ENCODE results near the gene SIPA1L3.

SIPA1L3 gene

DNA sequence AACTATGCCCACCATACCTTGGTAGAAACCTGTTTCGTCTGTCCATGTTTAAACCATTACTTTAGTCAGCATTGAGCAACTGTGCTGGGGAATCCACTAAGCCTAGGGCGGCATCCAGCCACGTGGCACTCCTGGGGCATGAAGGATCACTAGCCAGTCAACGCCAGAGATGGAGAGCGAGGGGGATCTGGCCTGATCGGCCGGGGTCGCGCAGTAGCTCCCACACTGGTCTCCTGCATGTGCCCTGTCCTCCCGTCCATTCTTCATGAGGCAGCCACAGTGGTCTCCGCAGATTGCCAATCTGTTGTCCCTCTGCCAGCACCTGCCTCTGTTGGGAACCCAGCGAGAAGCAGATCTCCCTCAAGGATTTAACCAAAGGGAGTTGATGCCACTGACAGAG is 207.6 kb downstream of the SIPA1L3 start:
- H3K4me3 ChIP-seq (ENCODE audit: low read length in 2 of 2) = no peak overlapping the region
- H3K14ac ChIP-seq (ENCODE audit: low read length) = no peak overlapping the region
- DNase-seq (ENCODE audit: low spot score) = no peak

GRCh38 chr19:38115271-38115802 is 208.3 kb downstream of the SIPA1L3 start:
- Histone ChIP-seq H2BK12ac (ENCODE audit: low read length) (no peak overlapping the region), H3K4ac (ENCODE audit: low read length) (no peak overlapping the region), H3K4me1 (ENCODE audit: control insufficient read depth in 2 of 2, insufficient read depth in 1 of 2, low read depth in 1 of 2, low read length in 2 of 2) (no peaks in the 10 kb centered on the region), H3K9me3 (replicated peaks in 1 of 2; ENCODE audit: control insufficient read depth in 2 of 2, insufficient read depth in 1 of 2, low read depth in 1 of 2, low read length in 2 of 2) (peaks cover 7 to 14% of the 10 kb centered on the region in 2 donors), H3K27ac (replicated peaks; ENCODE audit: low read length) (no peak overlapping the region), H2BK15ac (ENCODE audit: low read length) (no peak overlapping the region), H3K79me1 (ENCODE audit: low read depth, low read length) (peaks cover 6% of the 10 kb centered on the region), H3K27me3 (ENCODE audit: control insufficient read depth in 3 of 3, insufficient read depth in 3 of 3, low read depth in 1 of 3, low read length in 3 of 3) (peaks cover 0 to 4% (median 0%) of the 10 kb centered on the region in 3 experiments), H3K36me3 (replicated peaks in 1 of 2; ENCODE audit: control insufficient read depth in 2 of 2, insufficient read depth in 2 of 2, low read length in 2 of 2) (peaks cover 29 to 78% of the 10 kb centered on the region in 2 donors), H4K8ac (ENCODE audit: low read depth, low read length) (no peak overlapping the region), H3K18ac (ENCODE audit: low read length) (no peak overlapping the region), H2BK120ac (ENCODE audit: low read depth, low read length) (no peak overlapping the region), H3K14ac (ENCODE audit: low read length) (no peak overlapping the region), H3K9ac (ENCODE audit: low read depth, low read length, poor library complexity) (no peak overlapping the region), H3K4me3 (ENCODE audit: low read length in 2 of 2) (no peak overlapping the region), H2BK5ac (ENCODE audit: low read length) (no peak overlapping the region), H3K4me2 (ENCODE audit: insufficient read depth, low read length, poor library complexity, severe bottlenecking) (no peak overlapping the region), H2AFZ (ENCODE audit: low read length) (no peak overlapping the region), H3K23ac (ENCODE audit: low read depth, low read length, poor library complexity) (no peak overlapping the region), H4K91ac (ENCODE audit: low read depth, low read length, poor library complexity) (no peak overlapping the region), H2AK5ac (ENCODE audit: low read depth, low read length) (no peak overlapping the region)
- no CpG with 5 or more reads among the region's 4 CpGs for WGBS, 2 donors (ENCODE audit: extremely low coverage in 2 of 2, insufficient read length in 2 of 2, insufficient replicate concordance in 1 of 2)
- DNase-seq (ENCODE audit: low spot score) = no peak

More for the DNA sequence above, 207.6 kb downstream of the SIPA1L3 start:
- Histone ChIP-seq H3K9ac (ENCODE audit: low read depth, low read length, poor library complexity) (no peak overlapping the region), H2BK5ac (ENCODE audit: low read length) (no peak overlapping the region), H3K4me1 (ENCODE audit: control insufficient read depth in 2 of 2, insufficient read depth in 1 of 2, low read depth in 1 of 2, low read length in 2 of 2) (no peaks in the 10 kb centered on the region), H3K4me2 (ENCODE audit: insufficient read depth, low read length, poor library complexity, severe bottlenecking) (no peak overlapping the region), H2AK5ac (ENCODE audit: low read depth, low read length) (no peak overlapping the region), H3K79me1 (ENCODE audit: low read depth, low read length) (peaks cover 6% of the 10 kb centered on the region), H3K4ac (ENCODE audit: low read length) (no peak overlapping the region), H4K8ac (ENCODE audit: low read depth, low read length) (no peak overlapping the region), H4K91ac (ENCODE audit: low read depth, low read length, poor library complexity) (no peak overlapping the region), H3K27me3 (ENCODE audit: control insufficient read depth in 3 of 3, insufficient read depth in 3 of 3, low read depth in 1 of 3, low read length in 3 of 3) (peaks cover 0 to 4% (median 0%) of the 10 kb centered on the region in 3 experiments), H3K27ac (replicated peaks; ENCODE audit: low read length) (no peak overlapping the region), H2BK120ac (ENCODE audit: low read depth, low read length) (no peak overlapping the region), H3K36me3 (replicated peaks in 1 of 2; ENCODE audit: control insufficient read depth in 2 of 2, insufficient read depth in 2 of 2, low read length in 2 of 2) (peaks cover 30 to 78% of the 10 kb centered on the region in 2 donors), H3K9me3 (replicated peaks in 1 of 2; ENCODE audit: control insufficient read depth in 2 of 2, insufficient read depth in 1 of 2, low read depth in 1 of 2, low read length in 2 of 2) (peaks cover 7 to 8% of the 10 kb centered on the region in 2 donors), H2BK15ac (ENCODE audit: low read length) (no peak overlapping the region), H2BK12ac (ENCODE audit: low read length) (no peak overlapping the region), H3K23ac (ENCODE audit: low read depth, low read length, poor library complexity) (no peak overlapping the region), H2AFZ (ENCODE audit: low read length) (no peak overlapping the region), H3K18ac (ENCODE audit: low read length) (no peak overlapping the region)
- no CpG with 5 or more reads among the region's 12 CpGs for WGBS, 2 donors (ENCODE audit: extremely low coverage in 2 of 2, insufficient read length in 2 of 2, insufficient replicate concordance in 1 of 2)

DNA sequence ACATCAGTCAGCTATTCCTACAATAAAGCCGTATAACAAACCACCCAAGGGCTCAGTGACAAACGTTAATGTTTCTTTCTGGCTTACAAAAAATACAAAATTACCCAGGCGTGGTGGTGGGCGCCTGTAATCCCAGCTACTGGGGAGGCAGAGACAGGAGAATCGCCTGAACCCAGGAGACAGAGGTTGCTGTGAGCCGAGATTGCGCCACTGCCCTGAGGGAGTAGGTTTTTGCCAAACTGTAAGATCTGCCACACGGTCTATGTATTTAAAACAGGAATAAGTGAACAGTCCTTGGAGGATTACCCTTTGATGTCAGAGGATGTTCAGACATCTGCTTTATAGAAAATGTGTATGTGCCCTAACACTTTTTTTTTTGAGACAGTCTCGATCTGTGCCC is 211.2 kb downstream of the SIPA1L3 start:
- H3K14ac ChIP-seq (ENCODE audit: low read length) = no peak overlapping the region
- no CpG with 5 or more reads among the region's 9 CpGs for WGBS, 2 donors (ENCODE audit: extremely low coverage in 2 of 2, insufficient read length in 2 of 2, insufficient replicate concordance in 1 of 2)
- no peaks in the 10 kb centered on the region for H3K27me3 ChIP-seq (ENCODE audit: control insufficient read depth in 3 of 3, insufficient read depth in 3 of 3, low read depth in 1 of 3, low read length in 3 of 3)
- no peaks in the 10 kb centered on the region for H3K4me1 ChIP-seq (ENCODE audit: control insufficient read depth in 2 of 2, insufficient read depth in 1 of 2, low read depth in 1 of 2, low read length in 2 of 2)
- no peak overlapping the region for H2BK15ac ChIP-seq (ENCODE audit: low read length)
- H3K4ac ChIP-seq (ENCODE audit: low read length) = no peak overlapping the region
- H2AK5ac ChIP-seq (ENCODE audit: low read depth, low read length) = no peak overlapping the region
- no peak overlapping the region for H3K23ac ChIP-seq (ENCODE audit: low read depth, low read length, poor library complexity)
- H2AFZ ChIP-seq (ENCODE audit: low read length) = no peak overlapping the region
- no peak overlapping the region for H4K91ac ChIP-seq (ENCODE audit: low read depth, low read length, poor library complexity)
- H3K4me2 ChIP-seq (ENCODE audit: insufficient read depth, low read length, poor library complexity, severe bottlenecking) = no peak overlapping the region
- peaks cover 16 to 29% of the 10 kb centered on the region in 2 donors for H3K9me3 ChIP-seq (replicated peaks in 1 of 2; ENCODE audit: control insufficient read depth in 2 of 2, insufficient read depth in 1 of 2, low read depth in 1 of 2, low read length in 2 of 2)
- H3K36me3 ChIP-seq (replicated peaks in 1 of 2; ENCODE audit: control insufficient read depth in 2 of 2, insufficient read depth in 2 of 2, low read length in 2 of 2) = peaks cover 25 to 74% of the 10 kb centered on the region in 2 donors
- H3K4me3 ChIP-seq (ENCODE audit: low read length in 2 of 2) = no peak overlapping the region
- no peak overlapping the region for H4K8ac ChIP-seq (ENCODE audit: low read depth, low read length)
- H3K9ac ChIP-seq (ENCODE audit: low read depth, low read length, poor library complexity) = no peak overlapping the region
- no peak overlapping the region for H2BK12ac ChIP-seq (ENCODE audit: low read length)
- no peak overlapping the region for H2BK120ac ChIP-seq (ENCODE audit: low read depth, low read length)
- no peak overlapping the region for H2BK5ac ChIP-seq (ENCODE audit: low read length)
- H3K18ac ChIP-seq (ENCODE audit: low read length) = no peak overlapping the region
- DNase-seq (ENCODE audit: low spot score) = no peak
- H3K79me1 ChIP-seq (ENCODE audit: low read depth, low read length) = peaks cover 3% of the 10 kb centered on the region
- no peak overlapping the region for H3K27ac ChIP-seq (replicated peaks; ENCODE audit: low read length)

- peaks cover 22 to 59% of the 10 kb centered on the region in 2 donors for H3K36me3 ChIP-seq (replicated peaks in 1 of 2; ENCODE audit: control insufficient read depth in 2 of 2, insufficient read depth in 2 of 2, low read length in 2 of 2)
- H3K4me3 ChIP-seq (ENCODE audit: low read length in 2 of 2) = no peak overlapping the region
- H3K79me1 ChIP-seq (ENCODE audit: low read depth, low read length) = peaks cover 3% of the 10 kb centered on the region
- no peak overlapping the region for H2BK5ac ChIP-seq (ENCODE audit: low read length)
- H3K27ac ChIP-seq (replicated peaks; ENCODE audit: low read length) = no peak overlapping the region
- H2BK120ac ChIP-seq (ENCODE audit: low read depth, low read length) = no peak overlapping the region
- H3K9ac ChIP-seq (ENCODE audit: low read depth, low read length, poor library complexity) = no peak overlapping the region
- H2AFZ ChIP-seq (ENCODE audit: low read length) = no peak overlapping the region
- no CpG with 5 or more reads among the region's 4 CpGs for WGBS, 2 donors (ENCODE audit: extremely low coverage in 2 of 2, insufficient read length in 2 of 2, insufficient replicate concordance in 1 of 2)
- no peak overlapping the region for H2AK5ac ChIP-seq (ENCODE audit: low read depth, low read length)
- no peak overlapping the region for H3K23ac ChIP-seq (ENCODE audit: low read depth, low read length, poor library complexity)
- DNase-seq (ENCODE audit: low spot score) = no peak
- H3K27me3 ChIP-seq (ENCODE audit: control insufficient read depth in 3 of 3, insufficient read depth in 3 of 3, low read depth in 1 of 3, low read length in 3 of 3) = no peaks in the 10 kb centered on the region
- H3K14ac ChIP-seq (ENCODE audit: low read length) = no peak overlapping the region
- no peak overlapping the region for H2BK12ac ChIP-seq (ENCODE audit: low read length)
- peaks cover 19 to 30% of the 10 kb centered on the region in 2 donors for H3K9me3 ChIP-seq (replicated peaks in 1 of 2; ENCODE audit: control insufficient read depth in 2 of 2, insufficient read depth in 1 of 2, low read depth in 1 of 2, low read length in 2 of 2)
- H3K4ac ChIP-seq (ENCODE audit: low read length) = no peak overlapping the region
- no peak overlapping the region for H4K8ac ChIP-seq (ENCODE audit: low read depth, low read length)
- no peak overlapping the region for H4K91ac ChIP-seq (ENCODE audit: low read depth, low read length, poor library complexity)
- H3K4me1 ChIP-seq (ENCODE audit: control insufficient read depth in 2 of 2, insufficient read depth in 1 of 2, low read depth in 1 of 2, low read length in 2 of 2) = no peaks in the 10 kb centered on the region
- no peak overlapping the region for H2BK15ac ChIP-seq (ENCODE audit: low read length)
- H3K18ac ChIP-seq (ENCODE audit: low read length) = no peak overlapping the region
- no peak overlapping the region for H3K4me2 ChIP-seq (ENCODE audit: insufficient read depth, low read length, poor library complexity, severe bottlenecking)
Measured at GRCh38 chr19:38120471-38121025, 213.5 kb downstream of the SIPA1L3 start.

Data from neuronal stem cell (in vitro differentiated cells).